ENCODE measurements around the gene SLC25A26. TPM values are rescaled to one million over a fixed set of nuclear protein-coding genes. Genes with fewer than 3 reads are reported as not detected.

Gene SLC25A26
- total RNA-seq, 1 donor from 2014 or later: 17.7 TPM

GRCh38 chr3:66404903-66405700 is 184.3 kb downstream of the SLC25A26 start:
- Mint-ChIP-seq H3K27ac (ENCODE audit: unreplicated experiment) (peak overlapping the region; percentile 18), H3K4me3 (ENCODE audit: unreplicated experiment) (no peak overlapping the region)

GRCh38 chr3:66405701-66406091 is 184.9 kb downstream of the SLC25A26 start:
- Mint-ChIP-seq H3K4me3 (ENCODE audit: unreplicated experiment) (no peak overlapping the region), H3K9me3 (ENCODE audit: unreplicated experiment) (no peaks in the 10 kb centered on the region), H3K4me1 (ENCODE audit: unreplicated experiment) (peaks cover 68% of the 10 kb centered on the region), H3K27ac (ENCODE audit: unreplicated experiment) (peak overlapping the region; percentile 18), H3K27me3 (ENCODE audit: unreplicated experiment) (no peaks in the 10 kb centered on the region), H3K36me3 (ENCODE audit: unreplicated experiment) (peaks cover 39% of the 10 kb centered on the region)
- DNase-seq (ENCODE audit: extremely low spot score, unreplicated experiment): no peak
- TF ChIP-seq CTCF (IDR thresholded peaks at IDR 0.05): no peak

More at GRCh38 chr3:66404903-66405700, 184.3 kb downstream of the SLC25A26 start:
- Mint-ChIP-seq H3K36me3 (ENCODE audit: unreplicated experiment) (peaks cover 35% of the 10 kb centered on the region), H3K9me3 (ENCODE audit: unreplicated experiment) (no peaks in the 10 kb centered on the region), H3K4me1 (ENCODE audit: unreplicated experiment) (peaks cover 74% of the 10 kb centered on the region), H3K27me3 (ENCODE audit: unreplicated experiment) (no peaks in the 10 kb centered on the region)
- no peak for TF ChIP-seq CTCF (IDR thresholded peaks at IDR 0.05)
- no peak for DNase-seq (ENCODE audit: extremely low spot score, unreplicated experiment)

GRCh38 chr3:66406163-66406562 is 185.4 kb downstream of the SLC25A26 start:
- Mint-ChIP-seq H3K36me3 (ENCODE audit: unreplicated experiment) (peaks cover 40% of the 10 kb centered on the region), H3K27me3 (ENCODE audit: unreplicated experiment) (no peaks in the 10 kb centered on the region), H3K4me3 (ENCODE audit: unreplicated experiment) (no peak overlapping the region), H3K9me3 (ENCODE audit: unreplicated experiment) (no peaks in the 10 kb centered on the region), H3K27ac (ENCODE audit: unreplicated experiment) (no peak overlapping the region), H3K4me1 (ENCODE audit: unreplicated experiment) (peaks cover 63% of the 10 kb centered on the region)
- TF ChIP-seq CTCF (IDR thresholded peaks at IDR 0.05): no peak
- no peak for DNase-seq (ENCODE audit: extremely low spot score, unreplicated experiment)

GRCh38 chr3:66406831-66407610 is 186.2 kb downstream of the SLC25A26 start:
- no peak overlapping the region for H3K27ac Mint-ChIP-seq (ENCODE audit: unreplicated experiment)
- peaks cover 55% of the 10 kb centered on the region for H3K4me1 Mint-ChIP-seq (ENCODE audit: unreplicated experiment)
- no peaks in the 10 kb centered on the region for H3K9me3 Mint-ChIP-seq (ENCODE audit: unreplicated experiment)
- H3K36me3 Mint-ChIP-seq (ENCODE audit: unreplicated experiment): peaks cover 47% of the 10 kb centered on the region
- no peak for TF ChIP-seq CTCF (IDR thresholded peaks at IDR 0.05)
- no peak overlapping the region for H3K4me3 Mint-ChIP-seq (ENCODE audit: unreplicated experiment)
- DNase-seq (ENCODE audit: extremely low spot score, unreplicated experiment): no peak
- H3K27me3 Mint-ChIP-seq (ENCODE audit: unreplicated experiment): no peaks in the 10 kb centered on the region

All from osteocyte (in vitro differentiated cells).